ENCODE data around the gene PRR33. TPM values are rescaled to one million over a fixed set of nuclear protein-coding genes. Genes with fewer than 3 reads are reported as not detected.

PRR33 gene
- total and polyA plus RNA-seq, 12 donors, result 0.09 to 6.5 (median 3.5) TPM

DNA sequence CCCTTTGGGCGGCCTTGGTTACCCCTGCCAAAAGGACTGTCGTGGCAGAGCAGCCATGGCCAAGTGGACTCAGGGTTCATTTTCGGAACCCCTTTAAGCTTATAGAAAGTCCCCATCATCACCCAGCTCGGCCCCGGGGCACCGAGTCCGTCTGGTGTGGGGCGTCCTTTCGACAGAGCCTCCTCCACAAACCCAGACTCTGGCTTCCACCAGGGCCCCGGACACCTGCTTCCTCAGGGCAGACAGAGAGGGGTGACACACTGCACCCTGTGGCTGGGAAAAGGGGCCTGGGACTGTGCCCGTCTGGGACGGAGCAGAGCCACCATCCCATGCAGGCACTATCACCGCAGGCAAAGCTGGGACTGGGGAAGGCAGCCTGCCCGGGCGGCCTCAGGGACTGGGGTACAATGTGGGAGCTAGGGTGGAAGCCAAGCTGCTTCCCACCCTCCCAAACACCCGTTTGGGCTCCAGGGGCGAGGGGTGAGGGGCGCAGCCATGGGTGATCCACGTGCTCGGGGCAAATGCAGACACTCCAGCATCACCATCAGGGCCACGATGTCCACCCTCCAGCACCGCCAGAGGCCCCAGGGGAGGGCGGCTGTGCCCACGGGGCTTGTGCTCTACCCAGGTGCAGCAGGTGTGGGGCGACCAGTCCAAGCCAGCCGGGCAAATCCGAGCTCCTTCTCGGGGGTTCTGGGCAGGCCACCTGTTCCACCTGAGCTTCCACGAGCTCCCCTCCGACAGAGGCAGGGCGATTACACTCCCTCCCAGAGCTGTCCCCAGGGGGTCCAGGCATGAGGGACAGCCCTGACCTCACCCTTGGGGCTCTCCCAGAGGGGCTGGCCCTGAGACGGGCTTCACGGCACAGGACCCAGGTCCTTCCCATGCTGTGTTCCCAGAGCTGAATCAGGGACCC, 43.7 kb upstream of the PRR33 start:
- TF ChIP-seq CTCF (IDR thresholded peaks at IDR 0.05), result no peak
- Histone ChIP-seq H3K27me3 (no peaks in the 10 kb centered on the region), H3K9me3 (no peaks in the 10 kb centered on the region), H3K4me3 (no peak overlapping the region), H3K36me3 (peaks cover 0 to 5% (median 0%) of the 10 kb centered on the region in 9 donors), H3K27ac (no peak overlapping the region), H3K4me1 (peaks cover 4 to 34% (median 15%) of the 10 kb centered on the region in 9 donors)
- intact Hi-C loops (cut with DNase I), result loop anchor here in 2 of 10 donors (1.0 to 2.0 kb wide), 2 partner anchors 21 to 23 kb away; no protein-coding TSS in a partner anchor
- DNase-seq (peak in 1 of 2 donors; percentile 10), ATAC-seq (no peak)
- WGBS, 2 donors, result 91 to 92% methylated on average over 33 of the region's 33 CpGs

DNA sequence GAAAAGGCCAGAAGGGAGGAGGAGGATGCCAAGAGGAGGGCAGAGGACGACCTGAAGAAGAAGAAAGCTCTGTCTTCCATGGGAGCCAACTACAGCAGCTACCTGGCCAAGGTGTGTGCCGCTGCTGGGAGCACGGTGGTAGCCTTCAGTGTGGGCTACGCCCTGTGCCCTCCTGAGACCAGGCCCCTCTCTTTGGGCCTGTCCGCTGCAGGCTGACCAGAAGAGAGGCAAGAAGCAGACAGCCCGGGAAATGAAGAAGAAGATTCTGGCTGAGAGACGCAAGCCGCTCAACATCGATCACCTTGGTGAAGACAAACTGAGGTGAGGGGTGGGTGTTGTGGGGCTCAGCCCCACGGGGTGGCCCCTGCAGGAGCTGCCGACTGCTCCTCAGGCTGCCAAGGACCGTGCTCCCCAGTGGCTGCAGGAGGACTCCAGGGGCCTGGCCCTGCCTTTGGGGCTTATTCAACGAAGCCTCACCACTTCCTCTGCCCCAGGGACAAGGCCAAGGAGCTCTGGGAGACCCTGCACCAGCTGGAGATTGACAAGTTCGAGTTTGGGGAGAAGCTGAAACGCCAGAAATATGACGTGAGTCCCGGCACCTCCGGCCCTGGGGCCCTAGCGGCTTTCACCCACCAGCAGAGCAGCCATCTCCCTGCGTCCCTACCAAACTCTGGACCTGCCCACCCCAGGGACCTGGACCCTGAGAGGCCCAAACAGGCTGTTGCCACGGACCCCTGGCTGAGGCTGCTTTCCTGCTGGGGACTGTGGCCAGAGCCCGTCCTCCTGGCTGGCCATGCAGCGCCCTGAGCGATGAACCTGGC, 42.9 kb upstream of the PRR33 start:
- Histone ChIP-seq H3K36me3 (peaks cover 0 to 5% (median 0%) of the 10 kb centered on the region in 9 donors), H3K4me1 (peaks cover 4 to 39% (median 15%) of the 10 kb centered on the region in 9 donors), H3K9me3 (no peaks in the 10 kb centered on the region), H3K27me3 (no peaks in the 10 kb centered on the region), H3K27ac (no peak overlapping the region), H3K4me3 (no peak overlapping the region)
- no peak for DNase-seq
- intact Hi-C loops (cut with DNase I), result loop anchor here in 1 of 10 donors (2.0 kb wide), 1 partner anchor 22 kb away; no protein-coding TSS in a partner anchor
- no peak for ATAC-seq
- WGBS, 2 donors, result 76 to 82% methylated on average over 24 of the region's 24 CpGs
- no peak for TF ChIP-seq CTCF (IDR thresholded peaks at IDR 0.05)

GRCh38 chr11:1933416-1934334, 42.0 kb upstream of the PRR33 start:
- peaks cover 0 to 5% (median 0%) of the 10 kb centered on the region in 9 donors for H3K36me3 ChIP-seq
- TF ChIP-seq CTCF (IDR thresholded peaks at IDR 0.05), result no peak
- no peak overlapping the region for H3K27ac ChIP-seq
- no peak overlapping the region for H3K4me3 ChIP-seq
- ATAC-seq (no peak), DNase-seq (no peak)
- intact Hi-C loops (cut with DNase I), result loop anchor here in 3 of 10 donors (2.0 kb wide), 2 partner anchors 19 to 21 kb away; no protein-coding TSS in a partner anchor
- no peaks in the 10 kb centered on the region for H3K9me3 ChIP-seq
- 86% methylated on average over 18 of the region's 18 CpGs for WGBS, 2 donors
- no peaks in the 10 kb centered on the region for H3K27me3 ChIP-seq
- H3K4me1 ChIP-seq, result peaks cover 2 to 34% (median 7%) of the 10 kb centered on the region in 9 donors

All from heart right ventricle (tissue), 16 donors.